Lower lobe of right lung (tissue), 2 donors: ENCODE data around the gene FBXO5. TPM values are rescaled to one million over a fixed set of nuclear protein-coding genes. Genes with fewer than 3 reads are reported as not detected.

Experiments used
- ATAC-seq, 2 donors: fragments of 200-7000 bp; cut with Tn5 transposase; one replicate each; pipeline ENCODE4 v1.9.1; 2020 to 2022; ENCODE audit warnings: mild to moderate bottlenecking in 2 of 2, moderate library complexity in 2 of 2
- DNase-seq: peaks from one replicate; pipeline ENCODE4 v3.0.0-alpha.2; 2020
- H3K27ac ChIP-seq: fragments of 200-600 bp; one replicate; pipeline ENCODE4 v1.8.0; 2022
- H3K27me3 ChIP-seq: fragments of 200-600 bp; one replicate; pipeline ENCODE4 v1.8.0; 2022; ENCODE audit warnings: low read depth
- H3K36me3 ChIP-seq: fragments of 200-600 bp; one replicate; pipeline ENCODE4 v1.8.0; 2022; ENCODE audit warnings: mild to moderate bottlenecking
- H3K4me1 ChIP-seq: fragments of 200-600 bp; one replicate; pipeline ENCODE4 v1.8.0; 2022
- H3K4me3 ChIP-seq: fragments of 200-600 bp; one replicate; pipeline ENCODE4 v1.8.0; 2022; ENCODE audit warnings: mild to moderate bottlenecking
- H3K9me3 ChIP-seq: fragments of 200-600 bp; one replicate; pipeline ENCODE4 v1.8.0; 2022
- CTCF ChIP-seq: fragments of 200-600 bp; IDR thresholded peaks from one replicate; pipeline ENCODE4 v1.8.0; 2022; ENCODE audit warnings: antibody characterized with exemption, mild to moderate bottlenecking
- intact Hi-C: fragments of 100-400 bp; cut with DNase I; formaldehyde crosslinking; loops from one replicate; pipeline ENCODE4 v1.11.0; 2022
- total RNA-seq: library from RNA; stranded (reverse); fragmentation: NEBNext Ultra II Directional; extraction: Animal tissue kit (Norgen Biotek cat#: 25700); gene quantifications from one replicate; pipeline ENCODE4 v1.2.1, GENCODE V29; 2021
- donor health status: DM: no; HTN: yes; CAD: no; lungs with severe emphysema.

The FBXO5 gene
- total RNA-seq, 1 donor from 2014 or later = 5.1 TPM

GRCh38 chr6:153016846-153017245 lies 34.0 kb upstream of the FBXO5 start:
- no peak for ATAC-seq
- H3K4me3 ChIP-seq = no peak overlapping the region
- intact Hi-C loops = no loop called here

GRCh38 chr6:153015094-153015640 lies 32.3 kb upstream of the FBXO5 start:
- intact Hi-C loops = no loop called here
- no peaks in the 10 kb centered on the region for H3K9me3 ChIP-seq
- no peaks in the 10 kb centered on the region for H3K27me3 ChIP-seq
- no peaks in the 10 kb centered on the region for H3K4me1 ChIP-seq
- H3K27ac ChIP-seq = no peak overlapping the region
- TF ChIP-seq CTCF = no peak
- ATAC-seq (no peak), DNase-seq (no peak)
- no peaks in the 10 kb centered on the region for H3K36me3 ChIP-seq
- no peak overlapping the region for H3K4me3 ChIP-seq

More at GRCh38 chr6:153016846-153017245, 34.0 kb upstream of the FBXO5 start:
- Histone ChIP-seq H3K27ac (no peak overlapping the region), H3K4me1 (no peaks in the 10 kb centered on the region), H3K27me3 (no peaks in the 10 kb centered on the region), H3K36me3 (no peaks in the 10 kb centered on the region), H3K9me3 (no peaks in the 10 kb centered on the region)
- no peak for TF ChIP-seq CTCF
- DNase-seq = no peak

- H3K4me1 ChIP-seq = no peaks in the 10 kb centered on the region
- H3K27ac ChIP-seq = no peak overlapping the region
- no peaks in the 10 kb centered on the region for H3K27me3 ChIP-seq
- no peak for ATAC-seq
- no peak for TF ChIP-seq CTCF
- intact Hi-C loops = no loop called here
- DNase-seq = no peak
- H3K9me3 ChIP-seq = no peaks in the 10 kb centered on the region
- no peak overlapping the region for H3K4me3 ChIP-seq
- H3K36me3 ChIP-seq = no peaks in the 10 kb centered on the region
Measured at GRCh38 chr6:153013438-153013837, 30.6 kb upstream of the FBXO5 start.

- intact Hi-C loops = no loop called here
- no peak for TF ChIP-seq CTCF
- no peak overlapping the region for H3K27ac ChIP-seq
- ATAC-seq = no peak
- H3K36me3 ChIP-seq = no peaks in the 10 kb centered on the region
- H3K4me3 ChIP-seq = no peak overlapping the region
- H3K4me1 ChIP-seq = no peaks in the 10 kb centered on the region
- DNase-seq = no peak
- H3K9me3 ChIP-seq = no peaks in the 10 kb centered on the region
- H3K27me3 ChIP-seq = no peaks in the 10 kb centered on the region
Measured at GRCh38 chr6:153012856-153013255, 30.0 kb upstream of the FBXO5 start.

- peaks cover 6% of the 10 kb centered on the region for H3K36me3 ChIP-seq
- intact Hi-C loops = no loop called here
- ATAC-seq = peak in 1 of 2 donors; percentile 41
- peak overlapping the region; percentile 88 for H3K27ac ChIP-seq
- no peaks in the 10 kb centered on the region for H3K27me3 ChIP-seq
- DNase-seq = no peak
- TF ChIP-seq CTCF = no peak
- H3K9me3 ChIP-seq = no peaks in the 10 kb centered on the region
- H3K4me3 ChIP-seq = peak overlapping the region; percentile 74
- peaks cover 38% of the 10 kb centered on the region for H3K4me1 ChIP-seq
Measured at GRCh38 chr6:153003366-153003690, 20.5 kb upstream of the FBXO5 start.
